Activated CD4-positive, alpha-beta T cell treated with anti-CD3 and anti-CD28 coated beads, Interleukin-2, amount 50 U/mL, for 48 hours (primary cell): ENCODE measurements around the gene REV1.
"Not testable (repeated sequence)": the region's sequence is repeated elsewhere in the genome, so short reads cannot be mapped to it uniquely, and the experiment has no call there.

Experiments used
- DNase-seq, 2 experiments: peaks; one replicate each; pipeline ENCODE4 v3.0.0-alpha.2; 2020

REV1 gene

DNA sequence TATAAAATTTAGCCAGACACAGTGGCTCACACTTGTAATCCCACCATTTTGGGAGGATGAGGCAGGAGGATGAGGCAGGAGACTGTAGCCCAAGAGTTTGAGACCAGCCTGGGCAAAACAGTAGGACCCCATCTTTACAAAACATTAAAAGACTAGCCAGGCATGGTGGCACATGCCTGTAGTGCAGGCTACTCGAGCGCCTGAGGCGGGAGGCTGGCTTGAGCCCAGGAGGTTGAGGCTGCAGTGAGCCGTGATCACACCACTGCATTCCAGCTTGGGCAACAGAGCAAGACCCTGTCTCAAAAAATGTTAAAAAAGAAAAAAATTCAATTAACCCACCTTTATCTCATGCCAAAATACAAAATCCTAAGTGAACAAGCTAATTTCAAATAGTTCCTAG, 4.0 kb downstream of the REV1 start:
- DNase-seq: no peak

DNA sequence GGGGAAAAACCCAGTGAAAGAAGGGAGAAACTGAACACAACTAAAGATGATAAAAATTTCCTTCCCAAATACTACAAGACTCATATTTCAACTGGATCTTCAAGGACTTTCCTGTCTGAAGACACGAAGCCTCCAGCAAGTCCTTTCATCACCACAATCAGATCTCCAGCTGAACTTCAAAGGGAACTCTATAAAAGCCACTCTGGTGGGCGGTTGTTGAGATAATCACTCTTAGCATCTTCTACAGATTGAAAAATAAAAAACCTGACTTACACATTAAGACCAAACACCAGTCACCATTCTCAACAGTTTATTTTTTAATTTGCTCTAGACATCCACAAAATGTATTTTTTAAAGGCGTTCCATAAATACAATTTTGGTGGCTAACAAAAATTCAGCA, 4.4 kb downstream of the REV1 start:
- no peak for DNase-seq

DNA sequence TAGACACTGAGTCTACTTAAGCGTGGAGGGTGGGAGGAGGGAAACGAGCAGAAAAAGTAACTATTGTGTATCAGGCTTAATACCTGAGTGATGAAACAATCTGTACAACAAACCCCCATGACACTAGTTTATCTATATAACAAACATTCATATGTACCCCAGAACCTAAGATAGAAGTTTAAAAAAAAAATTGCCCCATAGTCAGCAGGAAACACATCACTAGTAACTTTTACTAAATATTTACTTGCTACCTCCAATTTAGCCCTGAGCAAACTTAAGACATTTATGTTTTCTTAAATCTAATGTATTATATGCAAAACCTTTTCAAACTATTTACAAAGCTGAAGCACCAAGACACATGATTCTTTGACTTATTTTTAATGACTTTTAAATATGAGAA, 5.6 kb downstream of the REV1 start:
- DNase-seq: no peak

DNA sequence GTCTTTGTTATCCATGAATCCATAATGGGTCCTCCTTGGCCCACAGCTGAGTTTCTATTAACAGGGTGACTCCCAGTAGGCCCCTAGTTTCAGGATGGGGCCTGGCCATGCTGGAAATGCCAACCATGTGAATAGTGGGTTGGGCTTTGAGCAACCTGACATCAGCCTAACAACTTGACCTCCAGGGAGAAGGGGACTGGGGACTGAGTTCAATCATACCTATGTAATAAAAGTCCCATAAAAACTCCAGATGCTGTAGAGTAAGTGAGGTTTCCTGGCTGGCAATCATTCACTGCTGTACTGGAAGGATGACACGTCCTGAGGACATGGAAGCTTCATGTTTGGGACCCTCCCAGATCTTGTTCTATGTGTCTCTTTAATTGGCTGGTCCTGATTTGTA, 7.9 kb downstream of the REV1 start:
- DNase-seq: no peak

DNA sequence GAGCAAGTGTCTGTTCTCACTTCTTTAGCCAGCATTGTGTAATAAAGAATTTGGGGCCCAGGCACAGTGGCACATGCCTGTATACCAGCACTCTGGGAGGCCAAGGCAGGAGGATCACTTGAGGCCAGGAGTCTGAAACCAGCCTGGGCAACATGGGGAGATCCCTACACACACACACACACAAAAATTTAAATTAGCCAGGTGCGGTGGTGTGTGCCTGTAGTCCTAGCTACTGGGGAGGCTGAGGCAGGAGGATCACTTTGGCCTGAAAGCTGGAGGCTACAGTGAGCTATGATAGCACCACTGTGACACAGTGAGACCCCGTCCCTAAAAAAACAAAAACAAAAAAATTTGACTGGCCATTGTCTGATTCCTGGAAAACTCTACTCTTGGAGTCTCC, 8.3 kb downstream of the REV1 start:
- no peak for DNase-seq

DNA sequence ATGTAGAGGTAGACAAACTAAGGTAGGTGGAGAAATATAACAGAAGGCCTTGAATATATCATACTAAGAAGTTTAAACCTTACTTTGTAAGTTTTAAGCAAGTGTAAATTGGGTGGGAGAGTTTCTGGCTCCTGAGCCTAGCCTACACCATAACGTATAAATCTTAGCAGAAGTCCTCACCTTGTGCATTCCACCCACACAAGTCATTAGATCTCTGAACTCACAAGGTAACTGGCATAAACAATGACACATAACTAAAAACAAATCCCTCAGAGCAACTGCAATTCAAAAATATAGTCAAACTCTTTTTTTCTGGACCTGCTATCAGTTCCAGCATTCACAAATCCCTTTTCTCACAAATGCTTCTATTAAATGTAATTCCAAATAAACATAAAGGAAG, 9.4 kb downstream of the REV1 start:
- DNase-seq: no peak

DNA sequence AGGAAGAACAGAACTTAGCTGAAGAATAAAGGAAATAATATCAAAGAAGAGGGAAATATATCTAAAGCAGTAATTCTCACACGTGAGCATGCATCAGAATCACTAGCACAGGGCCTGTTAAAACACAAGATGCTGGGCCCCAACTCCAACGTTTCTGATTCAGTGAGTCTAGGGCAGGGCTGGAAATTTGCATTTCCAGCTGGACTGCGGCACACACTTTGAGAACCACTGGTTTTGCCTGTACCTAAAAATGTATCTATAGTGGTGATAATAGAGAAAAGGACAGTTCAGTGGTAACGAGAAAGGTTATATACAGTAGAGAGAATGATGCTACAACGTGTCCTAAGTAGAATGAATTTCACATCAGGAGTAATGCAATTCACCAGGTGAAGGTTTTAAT, 11.2 kb downstream of the REV1 start:
- no peak for DNase-seq

DNA sequence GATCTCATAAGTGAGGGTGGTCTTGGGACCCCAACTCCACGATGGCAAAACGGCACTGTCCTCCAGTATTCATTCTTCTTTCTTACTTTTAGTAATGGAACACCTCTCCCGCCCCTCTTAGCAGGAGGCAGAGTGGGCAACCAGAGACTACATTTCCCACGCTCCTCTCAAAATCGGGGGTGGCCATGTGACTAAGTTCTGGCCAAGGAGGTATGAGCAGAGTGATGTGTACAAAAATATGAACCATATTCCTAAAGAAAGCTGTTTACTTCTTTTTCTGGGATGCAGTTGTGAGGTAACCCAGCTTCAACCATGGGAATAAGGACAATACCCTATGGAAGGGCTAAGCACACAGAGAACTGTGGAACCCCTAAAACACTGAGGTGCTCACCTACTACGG, 12.8 kb downstream of the REV1 start:
- DNase-seq: no peak

DNA sequence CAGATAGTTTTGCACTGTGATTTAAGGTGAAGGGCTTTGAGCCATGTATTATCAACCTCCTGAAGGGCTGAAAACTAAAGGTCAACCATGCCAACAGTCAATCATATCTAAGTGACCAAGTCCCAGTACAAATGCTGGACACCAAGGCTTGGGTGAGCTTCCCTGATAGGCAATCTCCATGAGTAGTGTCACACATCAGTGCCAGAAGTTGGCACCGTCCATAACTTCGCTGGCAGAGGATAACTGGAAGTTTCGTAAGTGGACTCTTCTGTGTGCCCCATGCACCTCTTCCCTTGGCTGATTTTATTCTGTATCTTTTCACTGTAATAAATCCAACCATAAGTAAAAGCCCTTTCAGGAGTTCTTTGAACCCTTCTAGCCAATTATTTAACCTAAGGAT, 13.2 kb downstream of the REV1 start:
- no peak for DNase-seq

DNA sequence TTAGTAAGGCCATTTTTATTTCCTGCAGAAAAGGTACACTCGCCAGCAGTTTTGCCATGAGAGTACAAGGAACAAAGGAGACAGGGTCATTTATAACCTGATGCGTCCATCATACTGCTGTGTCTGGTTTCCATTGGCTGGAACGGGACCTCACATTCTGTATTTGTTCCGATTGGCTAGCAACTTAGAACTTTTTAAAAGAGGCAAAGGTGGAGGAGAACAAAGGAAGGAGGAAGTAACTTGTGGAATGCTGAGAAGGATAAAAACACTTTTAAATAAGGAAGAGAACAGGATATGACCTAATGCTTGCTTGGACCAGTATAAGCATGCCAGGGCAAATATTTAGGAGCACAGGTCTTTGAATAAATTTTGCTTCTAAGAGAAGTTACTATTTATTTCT, 14.7 kb downstream of the REV1 start:
- not testable (repeated sequence) for DNase-seq

DNA sequence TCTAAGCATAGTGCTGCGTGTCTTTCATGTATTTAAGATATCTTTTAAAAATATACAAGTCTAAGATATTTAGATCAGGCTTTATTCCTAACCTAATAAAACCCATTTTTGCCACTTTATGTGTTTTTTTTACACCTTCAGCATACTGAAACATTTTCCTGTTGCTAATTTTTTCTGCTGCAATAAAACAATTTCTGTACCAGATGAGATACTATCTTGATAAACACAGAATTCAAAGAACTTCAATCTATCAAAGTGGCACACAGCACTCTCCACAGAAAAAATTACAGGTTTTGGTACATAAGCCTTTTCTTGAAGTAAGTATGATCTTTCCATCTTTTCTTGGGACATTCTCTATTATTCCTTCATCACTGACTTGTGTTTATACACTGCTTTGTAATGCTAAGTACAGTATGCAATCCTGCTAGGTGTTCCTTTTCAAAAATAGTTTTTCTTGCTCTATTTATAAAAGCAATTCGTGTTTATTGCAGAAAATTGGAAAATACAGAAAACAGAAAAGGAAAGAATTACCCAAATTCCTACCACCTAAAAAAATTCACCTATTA, 16.2 kb downstream of the REV1 start:
- DNase-seq: no peak

DNA sequence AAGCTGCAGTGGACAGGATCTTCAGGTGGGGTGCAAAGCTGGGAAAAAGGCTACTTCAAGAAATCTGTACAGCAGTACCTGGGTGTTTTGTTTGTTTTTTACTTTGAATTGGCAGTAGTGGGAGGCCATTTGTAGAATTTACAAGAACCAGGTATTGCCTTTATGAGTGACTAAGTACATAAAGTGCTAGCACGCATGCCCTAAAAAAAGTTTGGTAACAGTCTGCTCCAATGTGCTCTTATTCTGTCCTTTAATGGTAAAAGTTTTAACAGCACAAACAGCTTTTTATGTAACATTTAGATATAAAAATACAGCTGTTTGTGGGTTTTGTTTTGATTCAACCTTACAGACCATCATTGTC, 17.2 kb downstream of the REV1 start:
- DNase-seq: no peak

DNA sequence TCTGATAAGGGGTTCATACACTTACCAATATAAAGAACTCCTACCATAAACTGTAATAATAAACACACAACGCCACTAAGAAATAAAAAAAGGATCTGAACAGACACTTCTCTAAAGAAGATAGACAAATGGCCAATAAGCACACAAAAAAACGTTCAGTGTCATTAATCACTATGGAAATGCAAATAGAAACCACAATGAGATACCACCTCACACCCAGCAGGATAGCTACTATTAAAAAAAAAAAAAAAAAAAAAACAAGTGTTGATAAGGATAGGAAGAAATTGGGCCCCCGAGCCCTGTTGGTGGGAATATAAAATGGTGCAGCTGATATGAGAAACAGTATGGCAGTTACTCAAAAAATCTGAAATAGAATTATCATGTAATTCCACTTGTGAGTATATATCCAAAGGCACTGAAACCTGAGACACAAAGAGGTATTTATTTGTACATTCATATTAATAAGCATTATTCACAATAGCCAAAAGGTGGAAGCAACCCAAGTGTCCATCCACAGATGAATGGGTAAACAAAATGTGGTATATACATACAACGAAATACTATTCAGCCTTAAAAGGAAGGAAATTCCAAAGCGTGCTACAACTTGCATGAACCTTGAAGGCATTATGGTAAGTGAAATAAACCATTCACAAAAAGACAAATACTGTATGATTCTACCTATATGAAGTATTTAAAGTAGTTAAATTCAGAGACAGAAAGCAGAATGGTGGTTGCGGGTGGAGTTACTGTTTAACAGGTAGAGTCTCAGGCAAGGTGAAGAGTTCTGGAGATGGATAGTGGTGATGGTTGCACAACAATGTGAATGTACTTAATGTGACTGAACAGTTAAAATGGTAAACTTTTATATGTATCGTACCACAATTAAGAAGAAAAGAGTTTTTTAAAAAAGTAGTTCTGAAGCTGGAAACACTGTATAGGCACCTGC, 17.9 kb downstream of the REV1 start:
- no peak for DNase-seq

DNA sequence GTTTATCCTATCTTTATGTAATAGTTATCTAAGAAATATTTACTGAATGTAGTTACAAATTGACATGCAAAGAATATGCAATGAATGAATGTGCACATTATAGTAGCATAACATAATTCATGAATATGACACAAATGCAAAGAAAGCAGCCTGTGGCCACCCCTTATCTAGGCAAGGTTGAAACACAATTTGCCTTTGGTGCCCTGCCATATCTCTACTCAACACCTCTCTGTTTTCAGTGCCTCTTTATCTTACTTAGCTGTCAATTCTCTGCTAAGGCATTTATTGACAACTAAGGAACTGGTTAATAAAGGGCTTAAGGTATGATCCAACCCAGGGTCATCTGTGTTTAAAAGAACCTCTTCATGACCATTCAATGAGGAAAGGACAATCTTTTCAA, 18.9 kb downstream of the REV1 start:
- no peak for DNase-seq

DNA sequence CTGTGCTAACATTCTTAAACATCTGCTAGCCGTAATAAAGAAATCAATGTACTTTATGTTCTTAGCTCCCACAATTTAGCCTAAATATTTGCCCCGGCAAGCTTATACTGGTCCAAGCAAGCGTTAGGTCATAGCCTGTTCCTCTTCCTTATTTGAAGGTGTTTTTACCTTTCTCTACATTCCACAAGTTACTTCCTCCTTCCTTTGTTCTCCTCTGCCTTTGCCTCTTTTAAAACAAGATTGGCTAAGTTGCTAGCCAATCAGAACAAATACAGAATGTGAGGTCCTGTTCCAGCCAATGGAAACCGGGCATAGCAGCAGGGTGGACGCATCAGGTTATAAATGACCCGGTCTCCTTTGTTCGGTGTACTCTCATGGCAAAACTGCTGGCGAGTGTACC, 19.4 kb downstream of the REV1 start:
- DNase-seq: not testable (repeated sequence)

DNA sequence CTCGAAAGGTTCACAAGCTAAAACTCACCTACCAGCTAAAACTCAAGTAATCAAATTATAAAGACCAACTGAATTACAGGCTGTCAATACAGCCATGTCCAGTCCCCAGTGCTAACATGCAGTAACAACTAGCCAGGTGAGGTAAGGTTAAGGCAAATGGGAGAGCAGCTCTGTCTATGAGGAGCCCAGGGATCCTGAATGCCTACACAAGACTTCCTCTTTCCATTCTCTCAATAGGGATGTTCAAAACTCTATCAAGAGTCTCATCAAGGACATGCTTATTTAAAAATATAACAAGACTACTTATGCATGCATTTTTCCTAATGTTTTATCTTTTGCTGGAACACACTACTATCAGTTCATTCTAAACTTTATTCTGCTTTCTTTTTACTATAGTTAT, 20.4 kb downstream of the REV1 start:
- no peak for DNase-seq

DNA sequence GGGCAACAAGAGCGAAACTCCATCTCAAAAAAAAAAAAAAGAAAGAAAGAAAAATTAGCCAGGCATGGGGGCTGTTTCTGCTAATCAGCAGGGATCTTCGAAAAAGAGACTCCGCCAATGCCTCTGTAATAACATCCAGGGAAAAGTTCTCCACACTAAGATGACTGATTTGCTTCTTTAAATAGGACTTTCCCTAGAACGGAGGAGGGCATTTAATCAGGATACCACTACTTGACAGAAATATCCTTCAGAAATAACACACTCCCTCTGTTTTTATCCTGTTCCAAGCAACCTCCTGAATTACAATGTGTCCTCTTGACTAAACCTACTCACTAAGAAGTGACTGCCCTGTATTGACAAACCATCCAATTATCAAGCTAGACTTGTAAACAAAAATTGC, 21.7 kb downstream of the REV1 start:
- no peak for DNase-seq

DNA sequence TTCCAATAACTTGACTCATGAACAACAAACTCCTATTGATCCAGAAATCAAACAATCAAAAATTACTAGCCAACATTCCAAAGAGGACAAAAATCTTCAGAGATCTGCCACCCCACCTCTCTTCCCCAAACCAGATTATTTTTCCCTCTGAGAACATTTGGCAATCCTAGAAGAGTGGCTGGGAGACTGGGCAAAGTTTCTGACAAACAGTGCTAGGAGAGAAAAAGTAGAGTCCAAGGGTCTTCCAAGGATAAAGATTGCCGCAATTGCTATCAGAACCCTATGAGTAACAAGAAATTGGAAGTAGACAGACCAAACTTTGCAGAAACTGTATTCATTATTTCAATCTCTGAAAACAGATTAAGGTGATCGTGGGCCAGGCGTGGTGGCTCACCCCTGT, 22.4 kb downstream of the REV1 start:
- DNase-seq: no peak

DNA sequence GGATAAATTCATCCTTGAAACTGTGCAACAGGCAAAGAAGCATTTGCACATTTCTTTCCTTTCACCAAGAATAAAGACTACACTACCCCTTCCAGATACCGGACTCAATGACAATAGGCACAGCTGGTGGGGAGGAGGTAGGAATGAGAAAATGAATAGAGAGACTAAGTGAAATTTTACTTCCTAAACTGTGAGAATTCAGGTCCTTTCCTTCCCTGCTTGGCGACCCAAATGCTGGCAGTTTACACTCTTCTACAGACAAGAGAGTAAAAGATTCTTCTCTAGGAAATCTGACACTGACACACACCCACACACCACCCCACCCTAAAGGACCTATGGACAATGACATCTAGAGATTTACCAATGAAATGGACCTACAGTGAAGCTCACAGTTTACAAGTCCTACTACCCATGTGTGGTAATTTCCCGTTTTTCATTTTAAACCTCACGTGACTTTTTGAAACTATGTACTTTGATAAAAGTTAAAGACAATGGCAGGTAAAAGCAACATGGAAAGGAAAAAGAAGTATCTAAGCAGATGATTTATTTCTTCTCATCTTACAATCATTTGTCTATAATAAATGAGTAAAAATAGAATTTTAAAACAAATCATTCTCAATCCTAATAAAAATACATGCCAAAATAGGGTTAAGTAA, 27.9 kb downstream of the REV1 start:
- DNase-seq: no peak

DNA sequence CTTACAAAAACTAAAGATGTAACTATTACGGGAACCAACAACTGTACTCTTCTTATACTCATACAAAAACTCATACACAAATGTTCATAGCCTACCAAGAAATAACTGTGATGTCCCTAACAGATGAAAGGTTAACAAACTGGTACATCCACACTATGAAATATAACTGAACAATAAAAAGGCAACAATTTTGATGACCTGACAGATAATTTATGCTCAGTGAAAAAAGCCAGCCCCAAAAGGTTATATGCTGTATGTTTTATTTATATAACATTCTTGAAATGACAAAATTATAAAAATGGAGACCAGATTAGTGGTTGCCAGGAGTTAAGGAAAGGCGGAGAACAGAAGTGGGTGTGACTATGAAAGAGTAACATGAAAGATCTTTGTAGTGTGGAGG, 31.3 kb downstream of the REV1 start:
- no peak for DNase-seq

DNA sequence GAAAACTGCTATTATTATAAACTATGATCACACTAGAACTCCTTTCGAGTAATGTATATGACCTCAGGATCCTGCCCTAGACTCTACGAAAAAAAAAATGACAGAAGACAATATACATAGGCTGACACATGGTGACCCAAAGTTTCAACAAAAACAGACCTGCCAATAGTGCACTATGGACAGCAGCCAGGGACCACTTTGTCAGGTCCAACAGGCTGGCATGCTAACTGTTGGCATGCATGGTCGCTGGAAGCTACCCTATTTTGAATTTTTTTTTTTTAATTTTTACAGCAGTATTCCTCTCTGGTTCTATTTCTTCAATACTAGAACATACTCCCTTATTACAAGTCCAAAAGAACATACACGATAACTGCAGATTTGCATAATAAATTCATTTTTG, 38.1 kb downstream of the REV1 start:
- DNase-seq: no peak

DNA sequence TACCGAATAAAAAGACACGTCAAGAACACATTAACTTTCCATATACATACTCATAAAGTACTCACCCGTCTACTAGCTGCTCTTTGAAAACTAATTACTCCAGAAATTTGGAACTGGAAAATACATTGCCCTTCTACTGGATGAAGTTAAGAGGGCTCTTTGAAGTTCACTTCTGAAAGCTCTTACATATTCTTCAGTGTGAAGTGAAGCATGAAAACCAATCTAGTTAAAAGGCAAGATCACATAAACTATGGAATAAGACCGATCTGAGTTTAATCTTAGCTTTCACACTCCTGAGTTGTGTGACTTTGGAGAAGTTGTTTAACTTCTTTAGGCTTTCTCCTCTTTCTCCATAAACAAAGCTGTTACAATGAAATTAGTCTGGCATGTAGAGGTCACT, 38.5 kb downstream of the REV1 start:
- DNase-seq: no peak

DNA sequence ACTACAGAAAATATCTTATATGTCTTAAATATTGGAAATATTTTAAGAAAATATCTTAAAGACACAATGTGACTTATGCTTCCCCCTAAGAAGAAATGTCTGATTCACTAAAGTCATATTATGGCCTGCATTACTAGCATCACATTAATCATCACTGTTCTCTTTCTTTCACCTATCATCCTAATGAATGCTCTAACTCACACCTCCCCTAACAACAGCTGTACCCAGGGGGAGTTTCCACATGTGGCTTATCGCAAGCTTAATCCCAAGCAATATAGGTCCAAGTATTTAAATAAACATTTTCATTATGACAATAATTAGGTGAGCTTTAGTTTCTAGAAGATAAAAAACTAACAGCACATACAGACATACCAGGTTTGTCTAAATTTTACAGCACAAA, 39.6 kb downstream of the REV1 start:
- DNase-seq: no peak

DNA sequence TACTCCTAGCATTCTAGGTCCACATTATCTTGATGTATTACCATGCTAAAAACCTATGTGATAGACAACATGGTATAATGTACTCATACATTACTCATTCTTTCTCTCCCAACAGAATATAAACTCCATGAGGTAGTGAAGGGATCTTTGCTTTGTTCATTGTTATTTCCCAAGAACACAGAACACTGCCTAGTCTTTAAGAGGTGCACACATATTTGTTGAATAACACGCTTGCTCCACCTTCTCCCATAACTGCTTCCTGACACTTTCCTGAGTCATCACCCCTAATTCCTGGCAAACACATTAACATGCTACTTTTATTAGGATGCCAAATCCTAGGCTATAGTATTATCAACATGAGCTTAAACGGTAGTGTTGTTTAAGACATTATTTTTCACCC, 41.3 kb downstream of the REV1 start:
- DNase-seq: no peak
